ENCODE data around the gene GPD1.

The GPD1 gene

GRCh38 chr12:50061946-50062686 is 41.7 kb upstream of the GPD1 start:
- Histone ChIP-seq H3K4me3 (ENCODE audit: low read depth, low read length) (no peak overlapping the region), H3K27ac (ENCODE audit: low read depth, low read length) (no peak overlapping the region), H3K4me1 (ENCODE audit: control insufficient read depth, insufficient read depth, low read length) (peaks cover 11% of the 10 kb centered on the region), H3K36me3 (ENCODE audit: control insufficient read depth, insufficient read depth, low read length) (no peaks in the 10 kb centered on the region), H3K9ac (ENCODE audit: low read length) (no peak overlapping the region), H3K9me3 (ENCODE audit: control insufficient read depth, insufficient read depth, low read depth, low read length) (no peaks in the 10 kb centered on the region), H3K27me3 (ENCODE audit: control insufficient read depth, insufficient read depth, low read length) (peaks cover 84% of the 10 kb centered on the region)

- Histone ChIP-seq H3K27ac (ENCODE audit: low read depth, low read length) (no peak overlapping the region), H3K4me3 (ENCODE audit: low read depth, low read length) (no peak overlapping the region), H3K27me3 (ENCODE audit: control insufficient read depth, insufficient read depth, low read length) (peaks cover 76% of the 10 kb centered on the region), H3K9me3 (ENCODE audit: control insufficient read depth, insufficient read depth, low read depth, low read length) (no peaks in the 10 kb centered on the region), H3K4me1 (ENCODE audit: control insufficient read depth, insufficient read depth, low read length) (peaks cover 10% of the 10 kb centered on the region; the same call in 1 of the 2 replicates), H3K9ac (ENCODE audit: low read length) (no peak overlapping the region), H3K36me3 (ENCODE audit: control insufficient read depth, insufficient read depth, low read length) (no peaks in the 10 kb centered on the region)
Observed at GRCh38 chr12:50062728-50063460, 40.9 kb upstream of the GPD1 start.

GRCh38 chr12:50065726-50066310 is 38.0 kb upstream of the GPD1 start:
- no peak overlapping the region for H3K9ac ChIP-seq (ENCODE audit: low read length)

GRCh38 chr12:50066402-50066801 is 37.4 kb upstream of the GPD1 start:
- H3K27ac ChIP-seq (ENCODE audit: low read depth, low read length), result no peak overlapping the region
- no peak overlapping the region for H3K4me3 ChIP-seq (ENCODE audit: low read depth, low read length)
- peaks cover 41% of the 10 kb centered on the region for H3K27me3 ChIP-seq (ENCODE audit: control insufficient read depth, insufficient read depth, low read length)
- no peaks in the 10 kb centered on the region for H3K9me3 ChIP-seq (ENCODE audit: control insufficient read depth, insufficient read depth, low read depth, low read length)
- peaks cover 16% of the 10 kb centered on the region; the same call in 1 of the 2 replicates for H3K4me1 ChIP-seq (ENCODE audit: control insufficient read depth, insufficient read depth, low read length)
- no peak overlapping the region for H3K9ac ChIP-seq (ENCODE audit: low read length)
- H3K36me3 ChIP-seq (ENCODE audit: control insufficient read depth, insufficient read depth, low read length), result no peaks in the 10 kb centered on the region

More at GRCh38 chr12:50065726-50066310, 38.0 kb upstream of the GPD1 start:
- Histone ChIP-seq H3K36me3 (ENCODE audit: control insufficient read depth, insufficient read depth, low read length) (no peaks in the 10 kb centered on the region), H3K4me1 (ENCODE audit: control insufficient read depth, insufficient read depth, low read length) (peaks cover 16% of the 10 kb centered on the region; the same call in 1 of the 2 replicates), H3K27ac (ENCODE audit: low read depth, low read length) (no peak overlapping the region), H3K4me3 (ENCODE audit: low read depth, low read length) (no peak overlapping the region), H3K27me3 (ENCODE audit: control insufficient read depth, insufficient read depth, low read length) (peaks cover 47% of the 10 kb centered on the region), H3K9me3 (ENCODE audit: control insufficient read depth, insufficient read depth, low read depth, low read length) (no peaks in the 10 kb centered on the region)

- peaks cover 15% of the 10 kb centered on the region; the same call in 1 of the 2 replicates for H3K27me3 ChIP-seq (ENCODE audit: control insufficient read depth, insufficient read depth, low read length)
- H3K36me3 ChIP-seq (ENCODE audit: control insufficient read depth, insufficient read depth, low read length), result no peaks in the 10 kb centered on the region
- H3K9me3 ChIP-seq (ENCODE audit: control insufficient read depth, insufficient read depth, low read depth, low read length), result no peaks in the 10 kb centered on the region
Observed at GRCh38 chr12:50069069-50069468, 34.7 kb upstream of the GPD1 start.

GRCh38 chr12:50069539-50069938 is 34.3 kb upstream of the GPD1 start:
- H3K4me1 ChIP-seq (ENCODE audit: control insufficient read depth, insufficient read depth, low read length), result peaks cover 31% of the 10 kb centered on the region
- H3K9me3 ChIP-seq (ENCODE audit: control insufficient read depth, insufficient read depth, low read depth, low read length), result no peaks in the 10 kb centered on the region
- H3K27ac ChIP-seq (ENCODE audit: low read depth, low read length), result no peak overlapping the region
- no peak overlapping the region for H3K9ac ChIP-seq (ENCODE audit: low read length)
- no peaks in the 10 kb centered on the region for H3K36me3 ChIP-seq (ENCODE audit: control insufficient read depth, insufficient read depth, low read length)
- no peak overlapping the region for H3K4me3 ChIP-seq (ENCODE audit: low read depth, low read length)
- peaks cover 10% of the 10 kb centered on the region; the same call in 1 of the 2 replicates for H3K27me3 ChIP-seq (ENCODE audit: control insufficient read depth, insufficient read depth, low read length)

More at GRCh38 chr12:50069069-50069468, 34.7 kb upstream of the GPD1 start:
- H3K4me3 ChIP-seq (ENCODE audit: low read depth, low read length), result no peak overlapping the region
- peaks cover 31% of the 10 kb centered on the region for H3K4me1 ChIP-seq (ENCODE audit: control insufficient read depth, insufficient read depth, low read length)
- H3K27ac ChIP-seq (ENCODE audit: low read depth, low read length), result no peak overlapping the region
- no peak overlapping the region for H3K9ac ChIP-seq (ENCODE audit: low read length)

- no peak overlapping the region for H3K4me3 ChIP-seq (ENCODE audit: low read depth, low read length)
- H3K27me3 ChIP-seq (ENCODE audit: control insufficient read depth, insufficient read depth, low read length), result 0 out of 2 replicates have a peak, but pooled peaks cover 4% of the 10 kb centered on the region
- H3K36me3 ChIP-seq (ENCODE audit: control insufficient read depth, insufficient read depth, low read length), result no peaks in the 10 kb centered on the region
- H3K9me3 ChIP-seq (ENCODE audit: control insufficient read depth, insufficient read depth, low read depth, low read length), result no peaks in the 10 kb centered on the region
- H3K9ac ChIP-seq (ENCODE audit: low read length), result no peak overlapping the region
- no peak overlapping the region for H3K27ac ChIP-seq (ENCODE audit: low read depth, low read length)
- H3K4me1 ChIP-seq (ENCODE audit: control insufficient read depth, insufficient read depth, low read length), result peaks cover 36% of the 10 kb centered on the region
Observed at GRCh38 chr12:50070314-50071060, 33.3 kb upstream of the GPD1 start.

GRCh38 chr12:50072198-50072907 is 31.5 kb upstream of the GPD1 start:
- Histone ChIP-seq H3K9ac (ENCODE audit: low read length) (no peak overlapping the region), H3K9me3 (ENCODE audit: control insufficient read depth, insufficient read depth, low read depth, low read length) (no peaks in the 10 kb centered on the region)

GRCh38 chr12:50073206-50073605 is 30.6 kb upstream of the GPD1 start:
- H3K9ac ChIP-seq (ENCODE audit: low read length), result no peak overlapping the region
- no peaks in the 10 kb centered on the region for H3K36me3 ChIP-seq (ENCODE audit: control insufficient read depth, insufficient read depth, low read length)
- H3K27ac ChIP-seq (ENCODE audit: low read depth, low read length), result no peak overlapping the region
- H3K4me1 ChIP-seq (ENCODE audit: control insufficient read depth, insufficient read depth, low read length), result peaks cover 27% of the 10 kb centered on the region
- H3K9me3 ChIP-seq (ENCODE audit: control insufficient read depth, insufficient read depth, low read depth, low read length), result no peaks in the 10 kb centered on the region
- H3K27me3 ChIP-seq (ENCODE audit: control insufficient read depth, insufficient read depth, low read length), result no peaks in the 10 kb centered on the region
- H3K4me3 ChIP-seq (ENCODE audit: low read depth, low read length), result no peak overlapping the region

More at GRCh38 chr12:50072198-50072907, 31.5 kb upstream of the GPD1 start:
- Histone ChIP-seq H3K4me1 (ENCODE audit: control insufficient read depth, insufficient read depth, low read length) (peaks cover 27% of the 10 kb centered on the region), H3K27me3 (ENCODE audit: control insufficient read depth, insufficient read depth, low read length) (no peaks in the 10 kb centered on the region), H3K36me3 (ENCODE audit: control insufficient read depth, insufficient read depth, low read length) (no peaks in the 10 kb centered on the region), H3K4me3 (ENCODE audit: low read depth, low read length) (no peak overlapping the region), H3K27ac (ENCODE audit: low read depth, low read length) (no peak overlapping the region)

- Histone ChIP-seq H3K9me3 (ENCODE audit: control insufficient read depth, insufficient read depth, low read depth, low read length) (no peaks in the 10 kb centered on the region), H3K4me1 (ENCODE audit: control insufficient read depth, insufficient read depth, low read length) (peaks cover 27% of the 10 kb centered on the region), H3K4me3 (ENCODE audit: low read depth, low read length) (no peak overlapping the region), H3K9ac (ENCODE audit: low read length) (no peak overlapping the region), H3K27ac (ENCODE audit: low read depth, low read length) (no peak overlapping the region), H3K27me3 (ENCODE audit: control insufficient read depth, insufficient read depth, low read length) (no peaks in the 10 kb centered on the region), H3K36me3 (ENCODE audit: control insufficient read depth, insufficient read depth, low read length) (no peaks in the 10 kb centered on the region)
Observed at GRCh38 chr12:50073712-50074111, 30.1 kb upstream of the GPD1 start.
